ENCODE measurements around the gene C4orf50.
"Not testable (repeated sequence)": the region's sequence is repeated elsewhere in the genome, so short reads cannot be mapped to it uniquely, and the experiment has no call there.

DNA sequence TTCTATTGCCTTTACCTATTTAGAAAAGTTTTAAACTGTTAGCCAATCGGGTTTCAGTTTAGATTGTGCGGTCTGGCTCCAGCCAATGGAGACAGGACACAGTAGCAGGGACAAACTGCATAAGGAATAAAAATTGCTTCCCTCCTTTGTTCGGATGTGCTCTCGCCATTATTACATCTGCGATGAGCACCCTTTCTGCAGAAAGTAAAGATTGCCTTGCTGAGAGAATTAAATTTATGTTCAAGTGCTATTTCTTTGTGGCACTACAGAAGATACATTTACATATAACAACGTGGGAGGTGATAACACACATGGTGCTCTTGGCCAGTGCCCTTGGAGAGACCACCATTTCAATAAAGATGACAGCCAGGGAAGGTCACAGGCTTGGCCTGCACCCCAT lies 71.6 kb downstream of the C4orf50 start:
- TF ChIP-seq, protein P1, sequence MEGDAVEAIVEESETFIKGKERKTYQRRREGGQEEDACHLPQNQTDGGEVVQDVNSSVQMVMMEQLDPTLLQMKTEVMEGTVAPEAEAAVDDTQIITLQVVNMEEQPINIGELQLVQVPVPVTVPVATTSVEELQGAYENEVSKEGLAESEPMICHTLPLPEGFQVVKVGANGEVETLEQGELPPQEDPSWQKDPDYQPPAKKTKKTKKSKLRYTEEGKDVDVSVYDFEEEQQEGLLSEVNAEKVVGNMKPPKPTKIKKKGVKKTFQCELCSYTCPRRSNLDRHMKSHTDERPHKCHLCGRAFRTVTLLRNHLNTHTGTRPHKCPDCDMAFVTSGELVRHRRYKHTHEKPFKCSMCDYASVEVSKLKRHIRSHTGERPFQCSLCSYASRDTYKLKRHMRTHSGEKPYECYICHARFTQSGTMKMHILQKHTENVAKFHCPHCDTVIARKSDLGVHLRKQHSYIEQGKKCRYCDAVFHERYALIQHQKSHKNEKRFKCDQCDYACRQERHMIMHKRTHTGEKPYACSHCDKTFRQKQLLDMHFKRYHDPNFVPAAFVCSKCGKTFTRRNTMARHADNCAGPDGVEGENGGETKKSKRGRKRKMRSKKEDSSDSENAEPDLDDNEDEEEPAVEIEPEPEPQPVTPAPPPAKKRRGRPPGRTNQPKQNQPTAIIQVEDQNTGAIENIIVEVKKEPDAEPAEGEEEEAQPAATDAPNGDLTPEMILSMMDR (conservative IDR thresholded peaks at IDR 0.05; ENCODE audit: low read length), result not testable (repeated sequence)
- not testable (repeated sequence) for TF ChIP-seq EZH2phosphoT487 (IDR thresholded peaks at IDR 0.05; ENCODE audit: borderline replicate concordance)

Data from Loucy (cell line).